IMR-90 (cell line): Measurements from ENCODE around the gene ALPI. TPM values are rescaled to one million over a fixed set of nuclear protein-coding genes. Genes with fewer than 3 reads are reported as not detected.

Experiments used
- ATAC-seq: fragments of 200-7000 bp; cut with Tn5 transposase; 2 replicates; pipeline ENCODE4 v1.9.1; 2020; ENCODE audit warnings: low read depth, mild to moderate bottlenecking, moderate library complexity
- BruUV-seq: library from RNA; stranded (reverse); fragments of 400-500 nt; replicated peaks from 2 replicates; lab custom pipeline; 2021; lab: Mats Ljungman, UMichigan
- CTCF ChIA-PET: fragments of 300-600 bp; formaldehyde crosslinking; extraction: SDS; loops from one replicate; lab custom pipeline; 2021; ENCODE audit warnings: antibody characterized with exemption; lab: Yijun Ruan, JAX
- POLR2A ChIA-PET: fragments of 300-600 bp; sonication (Branson Sonifier 250); formaldehyde crosslinking; loops from one replicate; lab custom pipeline; 2022; ENCODE audit warnings: antibody characterized with exemption; ENCODE audit not compliant: unreplicated experiment; lab: Charles Lee
- DNase-seq: peaks from one replicate; pipeline ENCODE4 v3.0.0; 2013
- H2AFZ ChIP-seq: replicated peaks from 2 replicates; pipeline ENCODE3; 2013; ENCODE audit warnings: low read length, mild to moderate bottlenecking; ENCODE audit not compliant: poor library complexity
- H2AK5ac ChIP-seq: 2 replicates; pipeline ENCODE4 v1.6.1; 2013; ENCODE audit warnings: low read depth, low read length, inconsistent platforms
- H2AK9ac ChIP-seq: replicated peaks from 2 replicates; pipeline ENCODE3; 2013; ENCODE audit warnings: mild to moderate bottlenecking, low read depth, low read length, moderate library complexity; ENCODE audit not compliant: poor library complexity
- H2BK120ac ChIP-seq: 2 replicates; pipeline ENCODE4 v1.6.1; 2013; ENCODE audit warnings: low read depth, low read length, inconsistent platforms
- H2BK15ac ChIP-seq: 3 replicates; pipeline ENCODE4 v1.6.1; 2013; ENCODE audit warnings: low read depth, low read length, inconsistent platforms
- H2BK20ac ChIP-seq: 2 replicates; pipeline ENCODE4 v1.6.1; 2013; ENCODE audit warnings: low read depth, mild to moderate bottlenecking, inconsistent platforms, low read length, moderate library complexity
- H2BK5ac ChIP-seq: 2 replicates; pipeline ENCODE4 v1.6.1; 2013; ENCODE audit warnings: mild to moderate bottlenecking, low read depth, low read length, inconsistent platforms; ENCODE audit not compliant: poor library complexity, severe bottlenecking
- H3K14ac ChIP-seq: replicated peaks from 2 replicates; pipeline ENCODE4 v1.6.1; 2013; ENCODE audit warnings: low read depth, low read length, inconsistent platforms
- H3K18ac ChIP-seq: 2 replicates; pipeline ENCODE4 v1.6.1; 2013; ENCODE audit warnings: low read depth, low read length, control low read depth
- H3K23ac ChIP-seq: 2 replicates; pipeline ENCODE4 v1.6.1; 2013; ENCODE audit warnings: low read depth, low read length, inconsistent platforms
- H3K27ac ChIP-seq: 2 replicates; pipeline ENCODE4 v1.5.1; 2013; ENCODE audit warnings: mild to moderate bottlenecking, control low read depth, low read length; ENCODE audit not compliant: insufficient read depth
- H3K27me3 ChIP-seq: 2 replicates; pipeline ENCODE4 v1.6.1; 2013; ENCODE audit warnings: low read length; ENCODE audit not compliant: control insufficient read depth, insufficient read depth
- H3K36me3 ChIP-seq: 2 replicates; pipeline ENCODE4 v1.6.1; 2013; ENCODE audit warnings: low read length, mixed read lengths; ENCODE audit not compliant: control insufficient read depth, insufficient read depth
- H3K4ac ChIP-seq: 2 replicates; pipeline ENCODE4 v1.6.1; 2013; ENCODE audit warnings: low read depth, low read length, inconsistent platforms
- H3K4me1 ChIP-seq: 2 replicates; pipeline ENCODE4 v1.6.1; 2013; ENCODE audit warnings: low read length, mixed read lengths; ENCODE audit not compliant: control insufficient read depth, insufficient read depth
- H3K4me2 ChIP-seq: 2 replicates; pipeline ENCODE4 v1.6.1; 2013; ENCODE audit warnings: low read depth, mild to moderate bottlenecking, control low read depth, low read length, moderate library complexity
- H3K4me3 ChIP-seq: 2 replicates; pipeline ENCODE4 v1.5.1; 2013; ENCODE audit warnings: low read depth, mild to moderate bottlenecking, control low read depth, low read length, moderate library complexity; ENCODE audit not compliant: insufficient read depth
- H3K56ac ChIP-seq: 2 replicates; pipeline ENCODE4 v1.6.1; 2013; ENCODE audit warnings: low read length, inconsistent platforms; ENCODE audit not compliant: insufficient read depth; ENCODE audit errors: extremely low read depth
- H3K79me1 ChIP-seq, 2 experiments: 2 replicates each; pipeline ENCODE4 v1.6.1; 2013; ENCODE audit warnings: low read length in 2 of 2, inconsistent platforms in 1 of 2, low read depth in 1 of 2
- H3K9ac ChIP-seq: 2 replicates; pipeline ENCODE4 v1.6.1; 2013; ENCODE audit warnings: low read depth, low read length, control low read depth
- H3K9me1 ChIP-seq: 2 replicates; pipeline ENCODE4 v1.6.1; 2013; ENCODE audit warnings: low read length, inconsistent platforms; ENCODE audit not compliant: insufficient read depth
- H3K9me3 ChIP-seq: 2 replicates; pipeline ENCODE4 v1.6.1; 2013; ENCODE audit warnings: low read length; ENCODE audit not compliant: control insufficient read depth, insufficient read depth
- H4K20me1 ChIP-seq: 2 replicates; pipeline ENCODE4 v1.6.1; 2013; ENCODE audit warnings: low read length, inconsistent platforms; ENCODE audit not compliant: insufficient read depth
- H4K5ac ChIP-seq: 2 replicates; pipeline ENCODE4 v1.6.1; 2013; ENCODE audit warnings: mild to moderate bottlenecking, low read depth, low read length, control low read depth
- H4K8ac ChIP-seq, 2 experiments: 2 replicates each; pipeline ENCODE4 v1.6.1; 2013; ENCODE audit warnings: low read depth in 2 of 2, low read length in 2 of 2, control low read depth in 1 of 2, inconsistent platforms in 1 of 2
- H4K91ac ChIP-seq: 2 replicates; pipeline ENCODE4 v1.6.1; 2013; ENCODE audit warnings: low read depth, low read length, inconsistent platforms; ENCODE audit not compliant: insufficient read depth
- MAZ ChIP-seq: IDR thresholded peaks from 2 replicates; pipeline ENCODE4 v1.6.1; 2012; ENCODE audit warnings: low read depth, mild to moderate bottlenecking, low read length, improper control_type of control experiment, moderate library complexity, borderline replicate concordance
- NFE2L2 ChIP-seq: fragments of 150-350 bp; IDR thresholded peaks from 2 replicates; pipeline ENCODE4 v1.6.1; 2016; ENCODE audit warnings: low read depth, mild to moderate bottlenecking, low read length
- RCOR1 ChIP-seq: IDR thresholded peaks from 2 replicates; pipeline ENCODE4 v1.6.1; 2012; ENCODE audit warnings: mild to moderate bottlenecking, low read length, improper control_type of control experiment; ENCODE audit not compliant: insufficient replicate concordance
- WGBS, 2 experiments: methylation state at CpG; one replicate each; pipeline versions ENCODE4 v1.1.5 to v1.1.7; 2013; ENCODE audit warnings: missing lambda C conversion rate in 2 of 2; ENCODE audit not compliant: insufficient read length in 1 of 2; ENCODE audit errors: extremely low coverage in 2 of 2; 5-methylcytosine and 5-hydroxymethylcytosine counted together
- dilution Hi-C: fragments of 300-500 bp; cut with HindIII; formaldehyde crosslinking; loops from one replicate; pipeline ENCODE4 v1.14.3; 2018; ENCODE audit warnings: low sequenced_read_pairs; ENCODE audit not compliant: unreplicated experiment
- in situ Hi-C: fragments of 300-500 bp; cut with MboI; formaldehyde crosslinking; loops from 3 replicates; pipeline ENCODE4 v1.14.3; 2019; ENCODE audit warnings: low sequenced_read_pairs, inconsistent platforms, mixed read lengths
- intact Hi-C: fragments of 100-400 bp; cut with micrococcal nuclease; formaldehyde crosslinking; loops from 2 replicates; pipeline ENCODE4 v1.10.0; 2022
- polyA plus RNA-seq, 3 experiments: library from polyadenylated mRNA; depleted of rRNA; stranded (reverse); fragments of >200 nt; gene quantifications; 2 replicates each; pipeline ENCODE4 v1.2.3, GENCODE V29; 2012; ENCODE audit warnings: low replicate concordance in 1 of 3
- total RNA-seq: library from RNA; depleted of rRNA; stranded (reverse); fragments of >200 nt; gene quantifications from 2 replicates; pipeline ENCODE4 v1.2.3, GENCODE V29; 2012
- TF ChIP-seq, protein P1 (sequence below): fragments of 150-350 bp; IDR thresholded peaks from 2 replicates; pipeline ENCODE4 v1.6.1; 2017; ENCODE audit warnings: mild to moderate bottlenecking, antibody characterized with exemption, low read length, low read depth

Gene ALPI
- total and polyA plus RNA-seq, 2 of the 4 experiments (the other 2 are of a cell fraction): not detected

GRCh38 chr2:232476045-232476444 is 20.1 kb downstream of the ALPI start:
- POLR2A ChIA-PET: no interaction called here
- Histone ChIP-seq H2AFZ (no peak overlapping the region), H3K18ac (no peak overlapping the region), H3K27ac (no peak overlapping the region), H3K56ac (no peak overlapping the region), H4K20me1 (no peaks in the 10 kb centered on the region), H2BK20ac (no peak overlapping the region), H2BK5ac (no peak overlapping the region), H3K27me3 (peaks cover 48% of the 10 kb centered on the region), H2AK9ac (no peak overlapping the region), H4K91ac (no peak overlapping the region), H3K23ac (no peak overlapping the region), H3K4me1 (no peaks in the 10 kb centered on the region), H2AK5ac (no peak overlapping the region), H3K36me3 (no peaks in the 10 kb centered on the region), H4K8ac (no peak overlapping the region), H3K9me1 (no peaks in the 10 kb centered on the region), H4K5ac (no peak overlapping the region), H3K4me3 (no peak overlapping the region), H2BK15ac (no peak overlapping the region), H2BK120ac (no peak overlapping the region), H3K4ac (no peak overlapping the region), H3K79me1 (no peaks in the 10 kb centered on the region), H3K14ac (no peak overlapping the region), H3K9me3 (peaks cover 3% of the 10 kb centered on the region; the same call in 1 of the 2 replicates), H3K9ac (no peak overlapping the region), H3K4me2 (no peak overlapping the region)
- intact Hi-C loops (no loop called here), in situ Hi-C loops (no loop called here), dilution Hi-C loops (no loop called here)
- CTCF ChIA-PET: no interaction called here
- no TSS peak for BruUV-seq
- no CpG with 5 or more reads among the region's 2 CpGs for WGBS, 2 experiments
- no peak for ATAC-seq
- TF ChIP-seq, protein P1, sequence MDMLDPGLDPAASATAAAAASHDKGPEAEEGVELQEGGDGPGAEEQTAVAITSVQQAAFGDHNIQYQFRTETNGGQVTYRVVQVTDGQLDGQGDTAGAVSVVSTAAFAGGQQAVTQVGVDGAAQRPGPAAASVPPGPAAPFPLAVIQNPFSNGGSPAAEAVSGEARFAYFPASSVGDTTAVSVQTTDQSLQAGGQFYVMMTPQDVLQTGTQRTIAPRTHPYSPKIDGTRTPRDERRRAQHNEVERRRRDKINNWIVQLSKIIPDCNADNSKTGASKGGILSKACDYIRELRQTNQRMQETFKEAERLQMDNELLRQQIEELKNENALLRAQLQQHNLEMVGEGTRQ: no peak
- TF ChIP-seq RCOR1 (no peak), MAZ (no peak), NFE2L2 (no peak)
- DNase-seq: no peak
